COLO668 (cell line): ENCODE data around the gene KRT73.

Experiments
- DNase-seq: peaks from one replicate; lab custom pipeline; 2025; ENCODE audit not compliant: unreplicated experiment; lab: John Stamatoyannopoulos, UW

The KRT73 gene

DNA sequence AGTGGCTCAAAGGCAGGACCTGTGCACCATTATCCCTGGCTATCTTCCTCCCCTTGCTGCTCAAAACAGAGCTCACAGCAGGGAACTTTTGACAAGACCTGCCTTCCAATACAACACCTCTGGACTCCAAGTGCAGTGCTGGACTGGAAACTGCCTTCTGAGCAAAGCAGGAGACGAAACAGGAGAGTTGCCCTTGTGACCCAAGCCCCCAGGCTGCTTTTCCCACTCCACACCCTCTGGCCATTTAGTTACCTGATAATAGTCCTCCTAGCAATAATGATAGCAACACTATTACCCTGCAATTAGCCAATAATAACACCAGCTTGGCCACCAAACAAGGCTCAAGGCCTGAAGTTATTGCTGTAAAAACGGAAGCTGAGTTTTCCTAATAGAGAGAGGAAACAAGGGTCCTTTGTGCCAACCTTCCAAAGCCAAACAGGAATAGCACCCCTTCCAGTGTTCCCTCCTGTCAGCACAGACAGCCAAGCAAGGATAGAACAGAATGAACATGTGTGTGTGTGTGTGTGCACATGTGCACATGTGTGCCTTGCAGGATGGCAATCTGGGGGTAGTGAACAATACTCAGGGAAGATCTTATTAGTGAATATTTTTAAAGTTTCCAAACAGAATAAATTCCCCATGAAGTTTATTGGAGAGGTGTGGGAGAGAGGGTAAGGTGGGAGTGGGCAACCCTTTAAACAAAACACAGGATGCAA is 9.2 kb upstream of the KRT73 start:
- DNase-seq, result no peak

DNA sequence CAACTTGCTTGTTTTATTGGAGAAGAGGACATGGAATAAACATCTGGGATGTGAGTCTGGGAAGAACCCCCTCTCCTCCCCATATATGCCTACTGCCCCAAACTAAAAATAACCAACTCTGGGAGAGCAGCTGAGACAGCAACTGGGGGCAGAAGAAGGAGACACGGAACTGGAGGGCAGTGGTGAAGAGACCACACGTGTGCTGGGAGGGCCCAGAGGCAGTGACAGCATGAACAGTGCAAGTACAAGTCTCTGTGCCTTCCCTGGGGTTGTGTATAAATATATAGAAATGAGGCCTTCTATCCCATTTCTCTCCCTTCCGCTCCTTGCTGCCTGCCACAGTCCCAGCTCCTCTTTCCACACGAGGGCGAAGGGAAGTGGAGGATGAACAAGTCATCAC is 4.0 kb upstream of the KRT73 start:
- DNase-seq, result no peak

GRCh38 chr12:52618866-52619265 is 507 bp upstream of the KRT73 start:
- no peak for DNase-seq

DNA sequence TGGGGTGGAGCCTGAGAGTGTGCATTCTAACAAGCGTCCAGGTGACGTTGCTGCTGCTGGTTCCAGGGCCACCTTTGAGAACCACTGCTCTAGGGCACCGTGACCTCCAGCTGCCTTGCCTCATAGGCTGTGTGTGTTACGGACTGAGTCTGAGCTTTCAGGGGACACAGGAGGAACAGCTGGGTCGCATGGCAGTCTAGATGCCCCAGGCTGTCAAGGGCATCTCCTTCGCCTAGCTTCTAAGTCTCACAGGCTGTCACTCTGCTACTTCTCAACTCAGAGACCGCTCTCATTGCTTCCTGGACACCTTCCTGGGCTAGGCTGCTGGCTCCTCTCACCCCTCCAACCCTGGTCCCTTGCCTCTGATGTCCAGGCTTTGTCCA is 965 bp downstream of the KRT73 start:
- no peak for DNase-seq

DNA sequence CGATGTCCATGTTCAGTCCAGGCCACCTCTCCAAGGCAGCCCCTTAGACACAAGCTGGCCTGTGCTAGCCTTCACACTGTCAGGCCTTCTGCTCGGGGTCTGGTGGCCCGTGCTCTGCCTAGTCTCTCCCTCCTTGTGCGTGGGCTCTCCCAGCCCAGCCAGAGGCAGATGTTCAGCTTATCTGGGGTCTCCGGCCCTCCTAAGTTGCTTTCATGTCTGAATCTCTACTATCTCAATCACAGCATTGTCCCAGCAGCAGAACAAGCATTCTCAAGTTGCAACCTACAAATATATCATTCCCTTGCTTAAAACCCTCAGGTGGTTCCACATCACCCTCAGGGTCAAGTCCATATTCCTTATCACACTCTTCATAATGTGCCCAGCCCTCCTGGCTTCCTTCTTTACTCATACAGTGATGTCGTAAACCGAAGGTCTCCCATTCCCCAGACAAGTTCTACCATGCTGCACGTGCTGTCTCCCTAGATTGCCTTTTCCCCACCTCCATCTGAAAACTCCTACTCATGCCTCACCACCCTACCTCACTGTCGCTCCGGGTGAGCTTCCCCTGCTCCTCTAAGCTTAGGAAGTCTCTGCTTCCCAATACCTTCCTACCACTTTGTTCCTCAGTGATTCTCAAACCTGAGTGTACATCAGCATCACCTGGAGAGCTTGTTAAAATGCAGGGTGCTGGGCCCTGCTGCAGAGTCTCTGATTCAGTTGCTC is 1.5 kb downstream of the KRT73 start:
- no peak for DNase-seq

GRCh38 chr12:52615912-52616311 is 2.4 kb downstream of the KRT73 start:
- DNase-seq, result no peak

GRCh38 chr12:52615208-52615868 is 3.0 kb downstream of the KRT73 start:
- DNase-seq, result no peak

- no peak for DNase-seq
Measured at GRCh38 chr12:52614381-52615207, 3.8 kb downstream of the KRT73 start.

DNA sequence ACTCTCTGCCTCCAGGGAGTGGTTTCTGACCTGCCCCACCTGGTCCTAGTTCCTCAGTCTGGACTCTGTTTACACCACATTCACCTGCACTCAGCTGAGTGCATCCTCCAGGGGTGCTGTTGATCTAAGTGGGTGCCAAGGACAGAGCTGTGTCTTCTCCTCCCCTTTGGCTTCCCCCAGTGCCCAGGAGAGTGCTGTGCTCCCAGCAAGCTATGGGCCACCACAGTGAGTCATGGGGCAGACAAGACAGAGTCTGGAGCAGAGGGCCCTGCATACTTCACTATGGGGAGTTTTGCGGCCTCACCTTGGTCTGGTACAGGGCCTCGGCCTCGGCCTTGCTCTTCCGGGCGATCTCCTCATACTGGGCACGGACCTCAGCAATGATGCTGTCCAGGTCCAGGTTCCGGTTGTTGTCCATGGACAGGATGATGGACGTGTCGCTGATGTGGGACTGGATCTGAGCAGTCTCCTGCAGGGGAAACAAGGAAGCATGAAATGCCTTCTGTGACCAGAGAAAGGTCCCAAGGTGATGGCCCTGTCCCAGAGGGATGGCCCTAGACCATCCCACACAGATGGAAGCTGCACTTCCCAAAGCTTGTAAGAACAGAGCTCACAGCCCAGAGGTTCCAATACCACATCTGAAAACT is 4.9 kb downstream of the KRT73 start:
- DNase-seq, result no peak

DNA sequence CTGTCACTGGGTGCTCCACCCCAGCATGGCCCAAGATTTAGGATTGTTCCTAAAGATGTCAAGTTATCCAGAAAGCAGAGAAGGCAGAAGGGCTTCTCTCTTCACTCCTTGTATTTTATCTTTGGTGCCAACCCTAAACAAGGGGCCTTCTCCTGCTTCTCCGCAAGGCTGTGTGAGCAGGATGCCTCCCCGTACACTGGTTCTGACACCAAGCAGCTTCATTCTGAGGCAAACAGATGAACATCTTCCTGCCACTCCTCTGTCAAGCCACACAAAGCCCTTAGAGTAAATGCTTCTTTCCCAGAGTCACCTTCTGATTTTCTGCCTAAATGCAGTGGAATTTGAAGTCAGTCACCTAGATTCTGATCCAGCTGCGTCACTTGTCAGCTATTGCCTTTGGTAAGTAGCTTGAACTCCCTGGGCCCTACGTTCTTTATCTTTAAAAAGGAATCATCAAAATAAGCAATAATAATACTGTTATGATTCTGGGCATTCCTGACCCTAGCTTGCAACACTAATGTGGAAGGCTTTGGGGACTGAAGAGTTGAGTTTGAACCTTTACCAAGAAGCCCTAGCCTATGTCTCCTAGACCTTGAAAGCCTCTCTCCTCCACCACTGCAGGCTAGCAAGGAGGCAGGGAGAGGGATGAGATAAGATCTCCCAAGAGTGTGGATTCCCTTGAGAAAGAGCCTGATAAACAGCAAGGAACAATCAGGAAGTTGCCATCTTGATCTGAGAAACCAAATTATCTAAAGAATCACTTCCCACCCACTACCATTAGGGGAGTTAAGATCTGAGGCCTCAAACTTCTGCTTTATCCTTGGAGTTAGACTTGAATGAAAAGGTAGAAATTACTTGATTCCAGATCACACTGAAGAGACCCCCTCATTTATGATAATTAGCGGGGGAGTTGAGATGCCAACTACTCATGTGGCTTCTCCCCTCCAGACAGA is 5.7 kb downstream of the KRT73 start:
- DNase-seq, result no peak

DNA sequence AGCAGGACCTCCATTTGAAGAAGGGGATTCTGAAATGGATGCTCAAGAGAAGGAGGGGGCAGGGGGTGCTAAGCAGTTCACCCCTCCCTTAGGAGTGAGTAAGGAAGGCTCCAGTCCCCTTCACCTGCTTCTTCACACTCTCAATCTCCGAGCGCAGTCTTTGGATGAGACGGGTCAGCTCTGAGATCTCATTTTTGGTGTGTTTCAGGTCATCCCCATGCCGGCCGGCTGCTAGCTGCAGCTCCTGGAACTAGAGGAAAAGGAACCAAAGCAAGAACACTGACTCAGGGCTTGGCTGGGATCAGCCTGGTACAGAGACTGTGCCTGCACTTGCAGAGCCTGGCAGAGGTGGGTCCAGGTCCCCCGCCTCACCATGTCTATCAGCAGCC is 7.3 kb downstream of the KRT73 start:
- DNase-seq, result no peak

GRCh38 chr12:52608826-52609630 is 9.3 kb downstream of the KRT73 start:
- DNase-seq, result no peak

DNA sequence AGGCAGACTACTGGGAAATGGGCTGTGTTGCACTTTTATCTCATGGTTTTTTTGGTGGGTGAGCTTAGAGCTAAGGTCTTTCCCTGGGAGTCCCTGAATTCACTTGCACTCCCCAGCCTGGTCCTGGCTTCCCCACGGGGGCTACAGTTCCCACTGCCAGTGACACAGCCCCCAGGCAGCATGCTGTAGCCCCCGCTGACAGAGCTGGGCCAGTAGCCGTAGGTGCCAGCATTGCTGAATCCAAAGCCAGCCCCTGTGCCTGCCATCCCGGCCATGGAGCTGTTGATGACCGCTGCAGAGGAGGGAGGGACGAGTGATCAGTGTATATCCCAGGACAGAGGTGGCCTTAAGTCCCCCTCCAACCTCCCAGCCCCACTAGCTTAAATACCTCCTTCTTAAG is 10.2 kb downstream of the KRT73 start:
- no peak for DNase-seq

GRCh38 chr12:52607314-52607713 is 11.0 kb downstream of the KRT73 start:
- DNase-seq, result no peak

GRCh38 chr12:52606581-52607218 is 11.7 kb downstream of the KRT73 start:
- no peak for DNase-seq

- DNase-seq, result no peak
Measured at GRCh38 chr12:52606096-52606495, 12.3 kb downstream of the KRT73 start.

DNA sequence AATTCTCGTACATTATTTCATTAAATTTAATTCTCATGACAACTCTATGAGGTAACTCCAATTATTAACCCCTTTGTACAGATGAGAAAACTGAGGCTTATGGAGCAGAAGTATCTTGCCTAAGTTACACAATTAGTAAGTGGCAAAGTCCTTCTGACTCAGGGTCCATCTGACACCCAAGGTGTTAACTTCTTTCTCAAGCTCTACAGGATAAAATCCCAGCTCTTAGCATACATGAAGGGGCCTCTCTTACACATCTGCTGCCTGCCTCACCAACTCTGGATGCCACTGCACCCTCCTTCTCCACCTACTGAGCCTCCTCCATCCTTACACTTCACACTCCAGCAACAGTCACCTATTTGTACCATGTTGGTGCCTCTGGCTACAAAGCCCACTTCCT is 12.8 kb downstream of the KRT73 start:
- no peak for DNase-seq

- no peak for DNase-seq
Measured at GRCh38 chr12:52604859-52605258, 13.5 kb downstream of the KRT73 start.

DNA sequence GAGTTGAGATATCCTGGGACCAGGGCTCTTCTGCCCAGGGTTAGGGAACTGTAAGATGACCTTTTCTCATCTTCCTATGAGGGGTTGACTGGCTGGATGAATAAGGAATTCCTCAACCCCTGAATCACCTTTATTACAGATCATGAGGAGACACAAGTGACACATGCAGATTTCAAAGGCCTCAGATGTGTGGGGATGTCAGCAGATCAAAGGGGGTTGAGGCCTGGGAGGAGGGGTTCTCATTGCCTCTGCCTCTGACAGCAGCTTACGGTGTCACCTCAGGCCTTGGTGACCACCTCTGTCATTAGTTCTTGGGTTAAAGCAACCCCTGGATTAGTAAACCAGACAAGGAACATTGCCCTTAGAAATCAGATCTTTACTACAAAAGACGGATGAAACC is 15.0 kb downstream of the KRT73 start:
- DNase-seq, result no peak
